Measurements from ENCODE around the gene ADPRHL1.

The ADPRHL1 gene

DNA sequence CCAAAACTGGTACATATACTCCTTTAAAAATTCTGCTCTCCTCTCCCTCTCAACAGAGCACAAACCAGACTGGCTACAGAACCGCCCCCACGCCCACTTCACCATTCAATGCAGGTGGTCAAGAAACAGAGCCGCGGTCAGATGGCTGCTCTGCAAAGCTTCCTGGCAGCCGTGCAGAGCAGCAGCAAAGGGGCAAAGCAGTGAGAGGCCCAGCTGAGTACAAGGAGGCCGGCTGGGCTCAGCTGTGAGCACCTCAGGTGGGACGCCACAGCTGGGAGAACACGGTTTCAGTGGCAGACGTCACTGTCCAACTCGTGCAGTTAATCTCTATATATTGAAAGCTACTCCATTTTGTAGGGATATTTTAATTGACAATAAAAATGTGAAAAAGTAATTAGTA is 97.7 kb downstream of the ADPRHL1 start:
- H3K9ac ChIP-seq (ENCODE audit: low read length): no peak overlapping the region

GRCh38 chr13:113354831-113355610 is 98.3 kb downstream of the ADPRHL1 start:
- H3K4me3 ChIP-seq (ENCODE audit: low read length): no peak overlapping the region
- no peaks in the 10 kb centered on the region for H3K4me1 ChIP-seq (ENCODE audit: control insufficient read depth, low read depth, low read length)
- no peaks in the 10 kb centered on the region for H3K9me3 ChIP-seq (ENCODE audit: control insufficient read depth, low read depth, low read length)
- H3K9ac ChIP-seq (ENCODE audit: low read length): no peak overlapping the region
- no peaks in the 10 kb centered on the region for H3K27me3 ChIP-seq (ENCODE audit: control insufficient read depth, insufficient read depth, low read length)
- no peak overlapping the region for H3K27ac ChIP-seq (ENCODE audit: low read length)
- H3K36me3 ChIP-seq (ENCODE audit: control insufficient read depth, low read depth, low read length): peaks cover 31% of the 10 kb centered on the region

More for the DNA sequence above, 97.7 kb downstream of the ADPRHL1 start:
- Histone ChIP-seq H3K27me3 (ENCODE audit: control insufficient read depth, insufficient read depth, low read length) (no peaks in the 10 kb centered on the region), H3K9me3 (ENCODE audit: control insufficient read depth, low read depth, low read length) (no peaks in the 10 kb centered on the region), H3K27ac (ENCODE audit: low read length) (no peak overlapping the region), H3K4me3 (ENCODE audit: low read length) (no peak overlapping the region), H3K4me1 (ENCODE audit: control insufficient read depth, low read depth, low read length) (no peaks in the 10 kb centered on the region), H3K36me3 (ENCODE audit: control insufficient read depth, low read depth, low read length) (peaks cover 30% of the 10 kb centered on the region)

DNA sequence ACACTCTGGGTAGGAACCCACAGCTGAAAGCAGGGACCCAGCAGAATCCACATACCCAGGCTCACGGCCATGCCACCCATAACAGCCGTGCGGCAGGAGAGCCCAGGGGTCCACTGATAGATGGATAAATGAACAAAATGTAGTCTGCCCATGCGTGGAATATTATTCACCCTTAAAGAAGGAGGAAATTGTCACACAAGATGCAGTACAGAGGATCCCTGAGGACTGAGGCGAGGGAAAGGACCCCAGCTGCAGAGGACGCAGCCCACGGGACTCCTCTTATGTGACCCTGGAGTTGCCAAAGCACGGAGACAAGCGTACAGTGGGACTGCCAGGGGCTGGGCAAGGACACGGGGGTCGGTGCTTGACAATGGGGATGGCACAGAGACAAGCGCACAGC is 100.0 kb downstream of the ADPRHL1 start:
- H3K9ac ChIP-seq (ENCODE audit: low read length): no peak overlapping the region
- H3K9me3 ChIP-seq (ENCODE audit: control insufficient read depth, low read depth, low read length): no peaks in the 10 kb centered on the region
- H3K27me3 ChIP-seq (ENCODE audit: control insufficient read depth, insufficient read depth, low read length): no peaks in the 10 kb centered on the region
- H3K36me3 ChIP-seq (ENCODE audit: control insufficient read depth, low read depth, low read length): peaks cover 39% of the 10 kb centered on the region
- H3K4me3 ChIP-seq (ENCODE audit: low read length): no peak overlapping the region
- H3K27ac ChIP-seq (ENCODE audit: low read length): no peak overlapping the region
- no peaks in the 10 kb centered on the region for H3K4me1 ChIP-seq (ENCODE audit: control insufficient read depth, low read depth, low read length)

DNA sequence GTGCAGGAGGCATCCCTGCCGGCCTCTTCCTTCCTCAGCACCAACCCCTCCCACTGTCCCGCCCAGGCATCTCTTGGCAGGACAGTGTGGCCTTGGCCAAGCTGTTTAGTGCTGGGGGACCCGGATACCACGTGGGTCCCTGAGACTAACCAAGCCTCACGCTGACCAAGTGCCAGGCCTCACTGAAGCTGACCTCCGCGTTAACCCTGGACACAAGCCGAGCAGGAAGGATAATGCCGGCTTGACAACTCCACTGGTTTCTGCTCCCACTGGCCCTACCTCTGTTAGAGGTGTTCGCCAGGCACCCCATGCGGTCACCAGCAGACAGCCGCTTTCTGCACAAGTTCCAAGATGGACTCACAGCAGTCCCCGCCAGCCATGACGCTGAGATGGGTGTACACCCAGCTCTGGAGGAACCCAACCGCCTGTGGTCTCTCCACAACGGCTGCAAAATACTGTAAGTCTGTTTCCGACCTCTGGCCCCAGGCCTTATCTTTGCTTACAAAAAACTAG is 101.7 kb downstream of the ADPRHL1 start:
- Histone ChIP-seq H3K27me3 (ENCODE audit: control insufficient read depth, insufficient read depth, low read length) (no peaks in the 10 kb centered on the region), H3K4me1 (ENCODE audit: control insufficient read depth, low read depth, low read length) (no peaks in the 10 kb centered on the region), H3K36me3 (ENCODE audit: control insufficient read depth, low read depth, low read length) (peaks cover 44% of the 10 kb centered on the region), H3K9me3 (ENCODE audit: control insufficient read depth, low read depth, low read length) (peaks cover 5% of the 10 kb centered on the region), H3K9ac (ENCODE audit: low read length) (no peak overlapping the region), H3K27ac (ENCODE audit: low read length) (no peak overlapping the region), H3K4me3 (ENCODE audit: low read length) (no peak overlapping the region)

GRCh38 chr13:113350938-113351335 is 102.4 kb downstream of the ADPRHL1 start:
- Histone ChIP-seq H3K27me3 (ENCODE audit: control insufficient read depth, insufficient read depth, low read length) (no peaks in the 10 kb centered on the region), H3K9ac (ENCODE audit: low read length) (no peak overlapping the region)

GRCh38 chr13:113350065-113350937 is 103.0 kb downstream of the ADPRHL1 start:
- Histone ChIP-seq H3K27ac (ENCODE audit: low read length) (no peak overlapping the region), H3K9ac (ENCODE audit: low read length) (no peak overlapping the region), H3K9me3 (ENCODE audit: control insufficient read depth, low read depth, low read length) (peaks cover 5% of the 10 kb centered on the region), H3K27me3 (ENCODE audit: control insufficient read depth, insufficient read depth, low read length) (no peaks in the 10 kb centered on the region), H3K4me3 (ENCODE audit: low read length) (no peak overlapping the region), H3K4me1 (ENCODE audit: control insufficient read depth, low read depth, low read length) (no peaks in the 10 kb centered on the region), H3K36me3 (ENCODE audit: control insufficient read depth, low read depth, low read length) (peaks cover 44% of the 10 kb centered on the region)

More at GRCh38 chr13:113350938-113351335, 102.4 kb downstream of the ADPRHL1 start:
- no peak overlapping the region for H3K4me3 ChIP-seq (ENCODE audit: low read length)
- peaks cover 5% of the 10 kb centered on the region for H3K9me3 ChIP-seq (ENCODE audit: control insufficient read depth, low read depth, low read length)
- no peaks in the 10 kb centered on the region for H3K4me1 ChIP-seq (ENCODE audit: control insufficient read depth, low read depth, low read length)
- no peak overlapping the region for H3K27ac ChIP-seq (ENCODE audit: low read length)
- H3K36me3 ChIP-seq (ENCODE audit: control insufficient read depth, low read depth, low read length): peaks cover 44% of the 10 kb centered on the region

Data from iPS-18a (cell line).